G401 (cell line): ENCODE results near the gene GRXCR1. TPM values are rescaled to one million over a fixed set of nuclear protein-coding genes. Genes with fewer than 3 reads are reported as not detected.

Experiments
- total RNA-seq: library from RNA; depleted of rRNA; stranded (reverse); fragments of >200 nt; shearing (Covaris generic); gene quantifications from 2 replicates; pipeline ENCODE4 v1.2.3, GENCODE V29; 2014; rRNA removed

The GRXCR1 gene
- total RNA-seq, 1 experiment from 2014 or later: not detected

Other genes with a start within 250 kb of the GRXCR1 start
- 2.1 and 9.2 TPM in 2 replicates for gene ATP8A1, start 235.6 kb upstream of the GRXCR1 start, total RNA-seq